Adrenal gland (tissue), 5 donors: Measurements from ENCODE around the gene CISH.

Source experiments
- CTCF ChIP-seq, 6 experiments: fragments of 450-650 bp in 4 of 6; fragments of 200-600 bp in 2 of 6; sonication (generic) in 1 of 6; IDR thresholded peaks; 1 replicate in 5 of 6; 2 replicates in 1 of 6; pipeline versions ENCODE4 v1.5.1 to v1.8.0; 2016 to 2021; ENCODE audit warnings: antibody characterized with exemption in 6 of 6, mild to moderate bottlenecking in 2 of 6, moderate library complexity in 1 of 6
- POLR2A ChIP-seq, 2 donors: fragments of 450-650 bp; IDR thresholded peaks; one replicate each; pipeline ENCODE4 v1.6.1; 2017; ENCODE audit warnings: antibody characterized with exemption in 2 of 2, mild to moderate bottlenecking in 2 of 2, moderate library complexity in 1 of 2
- donor health status: DM: no; HTN: no; CAD: no.

GRCh38 chr3:50586763-50587070, 24.9 kb downstream of the CISH start:
- TF ChIP-seq CTCF (IDR thresholded peaks at IDR 0.05) (no peak), POLR2A (IDR thresholded peaks at IDR 0.05) (no peak)
